Stimulated activated CD4-positive, alpha-beta T cell treated with anti-CD3 and anti-CD28 coated beads, Interleukin-4, amount 100 ng/mL, for 48 hours (primary cell): ENCODE data around the gene ASIP.
A peak's percentile ranks its signal among the peaks of the same experiment; 100 is the strongest.
"Not testable (repeated sequence)": the region's sequence is repeated elsewhere in the genome, so short reads cannot be mapped to it uniquely, and the experiment has no call there.

ENCODE experiments used
- DNase-seq, 2 donors: peaks; one replicate each; pipeline ENCODE4 v3.0.0-alpha.2; 2020; ENCODE audit warnings: low read depth in 2 of 2

ASIP gene

GRCh38 chr20:34285450-34285849, 44.2 kb downstream of the ASIP start:
- DNase-seq, result no peak

DNA sequence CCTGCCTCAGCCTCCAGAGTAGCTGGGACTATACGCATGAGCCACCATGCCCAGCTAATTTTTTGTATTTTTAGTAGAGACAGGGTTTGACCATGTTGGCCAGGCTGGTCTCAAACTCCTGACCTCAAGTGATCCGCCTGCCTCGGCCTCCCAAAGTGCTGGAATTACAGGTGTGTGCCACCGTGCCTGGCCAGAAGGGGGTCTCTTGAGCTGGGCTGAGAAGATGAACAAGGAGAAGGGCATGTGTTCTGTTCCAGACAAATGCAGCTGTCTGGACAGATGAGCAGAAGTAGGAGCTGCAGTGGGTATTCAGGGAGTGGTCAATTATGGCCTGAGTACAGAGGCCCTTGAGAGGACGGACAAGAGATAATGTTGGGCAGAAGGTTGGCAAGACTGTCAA, 46.3 kb downstream of the ASIP start:
- DNase-seq, result not testable (repeated sequence)

DNA sequence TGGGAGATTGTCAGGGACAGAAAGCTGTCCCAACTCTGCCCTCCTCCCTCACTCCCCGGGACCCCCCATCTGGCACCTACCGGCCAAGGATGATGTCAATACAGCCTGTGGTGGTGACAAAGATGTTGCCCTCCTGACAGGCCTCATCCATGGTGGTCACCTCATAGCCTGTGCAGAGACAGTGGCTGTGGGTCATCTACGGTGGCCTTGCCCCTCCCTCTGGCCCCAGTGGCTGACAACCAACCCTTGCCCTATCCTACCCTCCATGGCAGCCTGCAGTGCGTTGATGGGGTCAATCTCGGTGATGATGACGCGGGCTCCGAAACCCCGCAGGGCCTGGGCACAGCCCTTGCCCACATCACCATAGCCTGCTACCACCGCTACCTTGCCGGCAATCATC, 49.2 kb downstream of the ASIP start:
- no peak for DNase-seq

DNA sequence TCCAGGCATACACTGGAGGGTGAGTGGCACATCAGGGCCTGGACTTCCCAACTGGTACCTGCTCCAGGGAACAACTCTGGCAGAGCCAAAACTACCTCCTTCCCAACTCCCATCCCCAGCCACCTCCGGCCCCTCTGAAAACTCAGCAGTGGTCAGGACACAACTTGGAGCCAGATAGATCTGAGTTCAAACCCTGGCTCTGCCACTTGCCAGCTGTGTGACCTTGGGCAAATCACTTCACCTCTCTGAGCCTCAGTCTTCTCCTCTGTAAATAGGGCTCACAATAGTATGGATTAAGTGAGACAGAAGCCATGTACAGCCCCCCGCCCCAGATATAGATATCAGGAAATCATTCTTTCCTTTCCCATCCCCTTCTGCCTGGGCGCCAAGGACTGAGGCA, 51.3 kb downstream of the ASIP start:
- DNase-seq, result no peak

- DNase-seq, result no peak
These were observed 51.9 kb downstream of the ASIP start for GRCh38 chr20:34293119-34293518.

GRCh38 chr20:34293589-34293988, 52.4 kb downstream of the ASIP start:
- no peak for DNase-seq

DNA sequence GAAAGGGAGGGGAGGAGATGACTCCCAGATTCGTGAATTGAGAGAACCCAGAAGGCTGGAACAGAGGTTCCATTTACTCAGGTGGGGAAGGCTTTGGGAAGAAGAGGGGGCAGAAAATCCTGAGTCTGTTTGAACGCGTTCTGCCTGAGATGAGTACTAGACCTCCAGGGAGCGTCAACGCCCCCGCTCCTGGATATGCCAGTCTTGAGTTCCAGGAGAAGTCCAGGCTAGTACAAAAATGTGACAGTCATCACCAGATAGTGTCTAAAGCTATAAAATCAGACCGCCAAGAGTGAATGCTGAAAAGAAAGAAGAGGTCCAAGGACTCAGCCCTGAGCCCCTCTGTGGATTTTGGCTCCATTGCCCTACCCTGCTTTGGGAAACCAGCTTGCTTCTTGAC, 53.3 kb downstream of the ASIP start:
- DNase-seq, result no peak

DNA sequence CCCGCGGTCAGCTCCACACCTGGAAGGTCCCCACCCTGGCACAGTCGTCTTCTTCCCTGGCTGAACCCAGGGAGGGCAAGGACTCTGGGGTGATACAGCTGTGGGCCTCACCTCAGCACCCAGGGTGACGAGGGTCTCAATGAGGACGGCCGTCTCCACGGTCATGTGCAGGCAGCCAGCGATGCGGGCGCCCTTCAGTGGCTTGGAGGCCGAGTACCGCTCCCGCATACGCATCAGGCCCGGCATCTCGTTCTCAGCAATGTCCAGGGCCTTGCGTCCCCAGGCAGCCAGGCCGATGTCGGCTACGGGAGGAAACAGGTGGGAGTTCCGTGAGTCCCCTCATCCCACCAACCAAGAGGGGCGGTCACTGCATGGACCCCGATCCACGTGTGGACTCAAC, 54.1 kb downstream of the ASIP start:
- no peak for DNase-seq

- DNase-seq, result no peak
These were observed 55.2 kb downstream of the ASIP start for GRCh38 chr20:34296468-34296867.

- DNase-seq, result not testable (repeated sequence)
These were observed 57.1 kb downstream of the ASIP start for GRCh38 chr20:34298294-34298784.

GRCh38 chr20:34299556-34300255, 58.5 kb downstream of the ASIP start:
- DNase-seq, result no peak

DNA sequence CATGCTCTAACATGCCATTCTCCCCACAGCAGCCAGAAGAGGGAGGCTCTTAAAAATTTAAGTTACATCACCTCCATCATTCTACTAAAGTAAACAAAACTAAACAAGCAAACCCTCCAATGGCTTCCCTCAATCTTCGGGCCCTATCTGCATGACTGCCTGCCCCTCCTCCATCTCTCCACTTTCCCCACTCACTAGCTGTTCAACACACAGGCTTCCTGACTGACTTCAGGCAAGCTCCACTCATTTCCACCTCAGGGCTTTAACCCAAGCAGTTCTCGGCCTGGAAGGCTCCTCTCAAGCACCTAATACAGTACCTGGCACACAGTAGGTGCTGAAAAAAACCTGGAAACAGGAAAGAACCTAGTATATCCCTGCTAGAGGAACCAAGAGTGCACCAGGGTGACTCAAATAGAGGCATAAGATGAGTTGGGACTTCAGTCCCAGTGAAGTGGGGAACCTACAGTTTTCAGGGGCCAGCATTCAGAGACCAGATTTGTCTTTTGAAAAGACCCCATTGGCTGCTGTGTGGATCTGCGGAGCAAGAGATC, 59.1 kb downstream of the ASIP start:
- no peak for DNase-seq

DNA sequence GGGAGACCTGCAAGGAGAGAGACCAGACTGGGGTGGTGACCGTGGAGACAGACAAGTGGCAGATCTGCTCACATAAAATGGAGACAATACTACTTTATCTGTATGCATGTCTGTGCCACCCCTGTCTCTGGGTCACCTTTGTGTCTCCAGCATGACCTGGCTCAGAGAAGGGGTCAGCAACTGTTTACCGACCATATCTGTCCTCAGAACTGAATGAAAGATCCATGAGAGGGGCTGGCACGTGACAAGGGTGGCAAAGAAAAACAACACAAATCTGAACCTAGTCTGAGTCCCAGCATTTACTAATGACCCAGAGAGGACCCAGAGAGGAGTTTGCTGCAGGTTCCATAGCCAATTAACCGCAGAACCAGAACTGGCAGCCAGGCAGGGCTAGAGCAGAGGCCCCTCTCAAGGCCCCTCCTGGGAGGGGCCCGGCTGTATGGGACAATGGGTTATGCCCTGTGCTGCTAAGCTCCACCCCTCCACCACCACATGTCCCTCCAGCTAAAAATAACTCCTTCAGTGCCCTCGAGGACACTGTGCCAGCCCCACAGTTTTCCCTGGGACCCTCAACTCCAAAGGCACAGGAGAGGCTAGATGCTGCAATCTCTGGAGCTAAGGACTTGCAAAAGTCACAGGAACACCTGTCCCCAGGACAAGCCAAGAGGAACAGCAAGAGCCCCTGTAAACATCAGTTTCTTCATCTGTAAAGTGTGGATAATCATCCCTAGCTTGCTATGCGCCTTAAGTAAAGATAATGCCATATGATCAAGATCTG, 59.8 kb downstream of the ASIP start:
- no peak for DNase-seq

GRCh38 chr20:34301587-34302311, 60.5 kb downstream of the ASIP start:
- DNase-seq, result no peak

GRCh38 chr20:34302312-34302722, 61.1 kb downstream of the ASIP start:
- DNase-seq, result no peak

GRCh38 chr20:34302723-34303533, 61.7 kb downstream of the ASIP start, which contains the start of gene AHCY:
TSS of gene AHCY (minus strand) at chr20:34303355. CDS start at chr20:34303270, 85 bp downstream.
- peak; percentile 89 to 94 for DNase-seq

- no peak for DNase-seq
These were observed 64.4 kb downstream of the ASIP start for GRCh38 chr20:34305333-34306230.

- DNase-seq, result no peak
These were observed 68.5 kb downstream of the ASIP start for GRCh38 chr20:34309691-34310090.

DNA sequence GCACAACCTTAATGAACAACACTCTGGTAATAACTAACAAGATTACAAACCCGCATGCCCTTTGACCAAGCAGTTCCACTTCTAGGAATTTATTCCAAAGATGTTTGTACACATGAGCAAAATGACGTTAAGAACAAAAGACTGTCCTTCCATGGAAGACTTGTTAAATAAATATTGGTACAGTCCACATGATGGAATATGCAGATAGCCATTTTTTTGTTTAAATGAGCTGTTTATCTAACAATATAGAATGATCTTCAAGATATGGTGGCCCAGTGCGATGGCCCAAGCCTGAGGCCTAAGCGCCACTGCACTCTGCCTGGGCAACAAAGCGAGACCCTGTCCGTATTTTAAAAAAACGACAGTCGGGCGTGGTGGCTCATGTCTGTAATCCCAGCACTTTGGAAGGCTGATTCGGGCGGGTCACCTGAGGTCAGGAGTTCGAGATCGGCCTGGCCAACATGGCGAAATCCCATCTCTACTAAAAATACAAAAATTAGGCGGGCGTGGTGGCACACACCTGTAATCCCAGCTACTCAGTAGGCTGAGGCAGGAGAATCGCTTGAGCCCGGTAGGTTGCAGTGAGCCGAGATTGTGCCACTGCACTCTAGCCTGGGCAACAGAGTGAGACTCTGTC, 69.4 kb downstream of the ASIP start:
- DNase-seq, result no peak
